ENCODE data around the gene LINC01488.

The LINC01488 gene

DNA sequence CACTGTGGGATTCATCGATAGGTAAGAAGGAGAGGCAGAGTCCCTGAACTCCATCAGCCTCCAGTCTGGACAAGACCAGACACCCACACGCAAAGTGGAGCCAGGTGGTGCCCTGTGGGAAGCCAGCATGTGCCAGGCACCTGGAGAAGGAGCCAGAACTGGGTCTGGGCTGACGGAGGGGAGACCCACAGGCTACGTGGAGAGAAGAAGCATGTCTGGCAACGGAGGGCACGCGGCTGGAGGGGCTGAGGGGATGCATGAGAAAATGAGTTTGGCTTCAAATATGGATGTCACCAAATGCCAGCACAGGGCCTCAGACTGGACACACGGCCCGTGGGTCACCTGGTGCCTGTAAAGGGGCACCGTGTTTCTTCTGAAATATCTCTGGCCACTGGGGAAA lies 55.7 kb downstream of the LINC01488 start:
- Histone ChIP-seq H3K36me3 (ENCODE audit: control insufficient read depth in 2 of 2, insufficient read depth in 1 of 2, low read length in 2 of 2) (no peaks in the 10 kb centered on the region), H3K4me3 (ENCODE audit: low read depth, low read length) (no peak overlapping the region), H3K27ac (ENCODE audit: extremely low read depth, low read depth, low read length) (no peak overlapping the region), H3K4me1 (ENCODE audit: control insufficient read depth, insufficient read depth, low read length) (no peaks in the 10 kb centered on the region), H3K9me3 (ENCODE audit: control insufficient read depth, insufficient read depth, low read depth, low read length) (no peaks in the 10 kb centered on the region)
- no peak for TF ChIP-seq ZNF610 (tag by site-specific recombination; IDR thresholded peaks at IDR 0.05; ENCODE audit: borderline replicate concordance)
- TF ChIP-seq ZNF24 (tag by site-specific recombination; IDR thresholded peaks at IDR 0.05), result no peak
- TF ChIP-seq BCL11B (tag by site-specific recombination; IDR thresholded peaks at IDR 0.05; ENCODE audit: low read depth), result no peak
- no peak for TF ChIP-seq ZNF394 (tag by site-specific recombination; IDR thresholded peaks at IDR 0.05; ENCODE audit: borderline replicate concordance)
- no peak for TF ChIP-seq ZNF280C (tag by site-specific recombination; IDR thresholded peaks at IDR 0.05)
- no peak for TF ChIP-seq ZNF555 (tag by site-specific recombination; conservative IDR thresholded peaks at IDR 0.05)
- no peak for TF ChIP-seq ZNF133 (tag by site-specific recombination; IDR thresholded peaks at IDR 0.05)
- TF ChIP-seq ZNF423 (tag by site-specific recombination; IDR thresholded peaks at IDR 0.05), result no peak
- TF ChIP-seq ZSCAN4 (tag by site-specific recombination; IDR thresholded peaks at IDR 0.05), result no peak
- no peak for TF ChIP-seq ZNF311 (tag by site-specific recombination; IDR thresholded peaks at IDR 0.05; ENCODE audit: borderline replicate concordance)
- no peak for TF ChIP-seq KLF7 (tag by site-specific recombination; IDR thresholded peaks at IDR 0.05; ENCODE audit: borderline replicate concordance)
- TF ChIP-seq KLF1 (tag by site-specific recombination; IDR thresholded peaks at IDR 0.05), result no peak
- no peak for TF ChIP-seq ZNF707 (tag by site-specific recombination; IDR thresholded peaks at IDR 0.05)
- no peak for TF ChIP-seq ZNF560 (tag by site-specific recombination; IDR thresholded peaks at IDR 0.05; ENCODE audit: borderline replicate concordance)
- no peak for TF ChIP-seq ZNF548 (tag by site-specific recombination; IDR thresholded peaks at IDR 0.05)
- TF ChIP-seq ZFP69B (tag by site-specific recombination; IDR thresholded peaks at IDR 0.05), result no peak
- POLR2A ChIA-PET, result no interaction called here
- CTCF ChIA-PET, result no interaction called here

GRCh38 chr11:69537855-69538640 lies 56.6 kb downstream of the LINC01488 start:
- CTCF ChIA-PET, result no interaction called here
- no peaks in the 10 kb centered on the region for H3K4me1 ChIP-seq (ENCODE audit: control insufficient read depth, insufficient read depth, low read length)
- TF ChIP-seq ZFP37 (tag by site-specific recombination; IDR thresholded peaks at IDR 0.05) (no peak), KLF10 (tag by site-specific recombination; IDR thresholded peaks at IDR 0.05) (no peak), ZNF202 (tag by site-specific recombination; IDR thresholded peaks at IDR 0.05; ENCODE audit: borderline replicate concordance) (no peak)

GRCh38 chr11:69538854-69539253 lies 57.4 kb downstream of the LINC01488 start:
- Histone ChIP-seq H3K36me3 (ENCODE audit: control insufficient read depth in 2 of 2, insufficient read depth in 1 of 2, low read length in 2 of 2) (no peaks in the 10 kb centered on the region), H3K9me3 (ENCODE audit: control insufficient read depth, insufficient read depth, low read depth, low read length) (no peaks in the 10 kb centered on the region), H3K4me1 (ENCODE audit: control insufficient read depth, insufficient read depth, low read length) (no peaks in the 10 kb centered on the region), H3K27ac (ENCODE audit: extremely low read depth, low read depth, low read length) (no peak overlapping the region), H3K4me3 (ENCODE audit: low read depth, low read length) (no peak overlapping the region)
- CTCF ChIA-PET, result no interaction called here
- TF ChIP-seq ZNF48 (tag by site-specific recombination; IDR thresholded peaks at IDR 0.05), result no peak
- TF ChIP-seq, protein P1, sequence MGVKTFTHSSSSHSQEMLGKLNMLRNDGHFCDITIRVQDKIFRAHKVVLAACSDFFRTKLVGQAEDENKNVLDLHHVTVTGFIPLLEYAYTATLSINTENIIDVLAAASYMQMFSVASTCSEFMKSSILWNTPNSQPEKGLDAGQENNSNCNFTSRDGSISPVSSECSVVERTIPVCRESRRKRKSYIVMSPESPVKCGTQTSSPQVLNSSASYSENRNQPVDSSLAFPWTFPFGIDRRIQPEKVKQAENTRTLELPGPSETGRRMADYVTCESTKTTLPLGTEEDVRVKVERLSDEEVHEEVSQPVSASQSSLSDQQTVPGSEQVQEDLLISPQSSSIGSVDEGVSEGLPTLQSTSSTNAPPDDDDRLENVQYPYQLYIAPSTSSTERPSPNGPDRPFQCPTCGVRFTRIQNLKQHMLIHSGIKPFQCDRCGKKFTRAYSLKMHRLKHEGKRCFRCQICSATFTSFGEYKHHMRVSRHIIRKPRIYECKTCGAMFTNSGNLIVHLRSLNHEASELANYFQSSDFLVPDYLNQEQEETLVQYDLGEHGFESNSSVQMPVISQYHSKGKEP (tag by site-specific recombination; IDR thresholded peaks at IDR 0.05), result no peak
- POLR2A ChIA-PET, result no interaction called here

More at GRCh38 chr11:69537855-69538640, 56.6 kb downstream of the LINC01488 start:
- Histone ChIP-seq H3K27ac (ENCODE audit: extremely low read depth, low read depth, low read length) (no peak overlapping the region), H3K36me3 (ENCODE audit: control insufficient read depth in 2 of 2, insufficient read depth in 1 of 2, low read length in 2 of 2) (no peaks in the 10 kb centered on the region), H3K4me3 (ENCODE audit: low read depth, low read length) (no peak overlapping the region), H3K9me3 (ENCODE audit: control insufficient read depth, insufficient read depth, low read depth, low read length) (no peaks in the 10 kb centered on the region)
- POLR2A ChIA-PET, result no interaction called here
